B cell (primary cell): ENCODE measurements around the gene SLC47A2.

Source experiments
- CTCF ChIP-seq: fragments of 200-600 bp; IDR thresholded peaks from one replicate; pipeline ENCODE4 v1.8.0; 2022; ENCODE audit warnings: antibody characterized with exemption, mild to moderate bottlenecking
- EZH2 ChIP-seq: IDR thresholded peaks from 2 replicates; pipeline ENCODE4 v1.6.1; 2012; ENCODE audit warnings: borderline replicate concordance, low read depth, mild to moderate bottlenecking, moderate library complexity, low read length; ENCODE audit not compliant: insufficient read depth, poor library complexity, severe bottlenecking

DNA sequence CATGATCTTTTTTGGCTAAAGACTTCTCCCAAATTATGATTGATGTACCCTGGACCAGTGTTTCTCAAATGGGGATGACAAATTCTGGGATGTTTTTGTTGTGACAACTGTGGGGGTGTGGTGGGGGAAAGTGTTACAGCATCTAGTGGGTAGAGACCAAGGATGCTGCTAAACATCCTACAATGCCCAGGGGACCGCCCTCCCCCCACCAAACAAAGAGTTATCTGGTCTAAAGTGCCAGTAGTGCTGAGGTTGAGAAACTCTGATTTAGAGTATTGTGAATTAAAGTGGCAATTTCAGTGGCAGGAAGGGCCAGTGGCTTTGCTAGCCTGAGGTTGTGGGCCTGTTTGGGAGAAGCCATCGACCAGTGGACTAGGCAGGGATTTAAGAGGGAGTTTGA is 33.3 kb downstream of the SLC47A2 start:
- TF ChIP-seq CTCF (no peak), EZH2 (no peak)
